Endometrium (tissue), 2 donors: ENCODE data around the gene LRRC41.
"Not testable (repeated sequence)": the region's sequence is repeated elsewhere in the genome, so short reads cannot be mapped to it uniquely, and the experiment has no call there.

ENCODE experiments used
- FAIRE-seq: peaks from 2 replicates; lab custom pipeline; 2012; peaks lifted over from hg19 to GRCh38; lab: Jason Lieb, UNC
- donor health status: control.
- donor health status: control.

The LRRC41 gene, protein sequence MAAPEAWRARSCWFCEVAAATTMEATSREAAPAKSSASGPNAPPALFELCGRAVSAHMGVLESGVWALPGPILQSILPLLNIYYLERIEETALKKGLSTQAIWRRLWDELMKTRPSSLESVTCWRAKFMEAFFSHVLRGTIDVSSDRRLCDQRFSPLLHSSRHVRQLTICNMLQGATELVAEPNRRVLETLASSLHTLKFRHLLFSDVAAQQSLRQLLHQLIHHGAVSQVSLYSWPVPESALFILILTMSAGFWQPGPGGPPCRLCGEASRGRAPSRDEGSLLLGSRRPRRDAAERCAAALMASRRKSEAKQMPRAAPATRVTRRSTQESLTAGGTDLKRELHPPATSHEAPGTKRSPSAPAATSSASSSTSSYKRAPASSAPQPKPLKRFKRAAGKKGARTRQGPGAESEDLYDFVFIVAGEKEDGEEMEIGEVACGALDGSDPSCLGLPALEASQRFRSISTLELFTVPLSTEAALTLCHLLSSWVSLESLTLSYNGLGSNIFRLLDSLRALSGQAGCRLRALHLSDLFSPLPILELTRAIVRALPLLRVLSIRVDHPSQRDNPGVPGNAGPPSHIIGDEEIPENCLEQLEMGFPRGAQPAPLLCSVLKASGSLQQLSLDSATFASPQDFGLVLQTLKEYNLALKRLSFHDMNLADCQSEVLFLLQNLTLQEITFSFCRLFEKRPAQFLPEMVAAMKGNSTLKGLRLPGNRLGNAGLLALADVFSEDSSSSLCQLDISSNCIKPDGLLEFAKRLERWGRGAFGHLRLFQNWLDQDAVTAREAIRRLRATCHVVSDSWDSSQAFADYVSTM

DNA sequence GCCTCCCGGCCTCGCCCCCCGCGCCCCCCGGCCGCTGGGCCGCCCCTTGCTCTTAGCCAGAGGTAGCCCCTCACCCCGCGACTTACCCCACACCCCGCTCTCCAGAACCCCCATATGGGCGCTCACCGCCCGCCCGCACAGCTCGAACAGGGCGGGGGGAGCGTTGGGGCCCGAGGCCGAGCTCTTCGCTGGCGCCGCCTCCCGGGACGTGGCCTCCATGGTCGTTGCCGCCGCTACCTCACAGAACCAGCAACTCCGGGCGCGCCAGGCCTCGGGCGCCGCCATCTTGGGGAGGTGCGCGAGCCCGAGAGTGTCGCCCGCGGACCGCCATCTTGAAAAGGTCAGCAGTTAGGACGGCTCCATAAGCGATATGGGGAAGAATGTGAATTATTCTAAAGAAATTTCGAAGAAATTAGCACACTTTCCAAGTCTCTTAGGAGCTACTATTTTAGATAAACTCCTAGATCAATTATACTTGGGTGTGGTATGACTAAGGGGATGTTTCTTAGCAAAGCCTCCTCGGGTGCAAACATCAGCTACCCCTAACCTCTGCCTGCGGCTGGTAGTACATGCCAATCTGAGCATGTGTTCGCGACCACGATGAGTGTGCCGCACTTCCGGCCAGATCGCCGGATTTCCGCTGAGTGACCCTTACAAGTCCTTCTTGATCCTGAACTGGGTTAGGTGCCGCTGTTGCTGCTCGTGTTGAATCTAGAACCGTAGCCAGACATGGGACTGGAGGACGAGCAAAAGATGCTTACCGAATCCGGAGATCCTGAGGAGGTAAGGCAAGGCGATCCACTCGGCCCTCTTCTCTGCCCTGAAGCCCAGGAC lies at the start of gene LRRC41, which contains the start of gene UQCRH:
TSS of gene LRRC41 (minus strand) at position 579 of the 834 bp plus-strand sequence. CDS start at position 285, 294 bp downstream.
TSS of gene UQCRH (plus strand) at position 661 of the 834 bp plus-strand sequence. CDS start at position 730, 69 bp downstream.
- peak; percentile 53 for FAIRE-seq

DNA sequence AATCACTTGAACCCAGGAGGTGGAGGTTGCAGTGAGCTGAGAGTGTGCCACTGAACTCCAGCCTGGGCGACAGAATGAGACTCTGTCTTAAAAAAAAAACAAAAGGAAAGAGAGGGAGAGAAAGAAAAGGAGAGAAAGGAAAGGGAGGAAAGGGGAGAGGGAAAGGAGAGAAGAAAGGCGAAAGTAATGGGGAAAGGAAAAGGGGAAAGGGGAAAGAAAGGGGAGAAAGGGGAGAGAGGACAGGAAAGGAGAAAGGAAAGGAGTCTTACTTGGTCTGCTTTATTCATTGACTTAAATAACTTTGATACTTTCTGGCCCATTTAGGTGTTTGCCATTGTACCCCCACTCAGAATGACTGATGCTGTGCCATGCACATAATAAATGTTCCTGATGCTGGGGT lies 48.9 kb upstream of the LRRC41 start:
- no peak for FAIRE-seq

DNA sequence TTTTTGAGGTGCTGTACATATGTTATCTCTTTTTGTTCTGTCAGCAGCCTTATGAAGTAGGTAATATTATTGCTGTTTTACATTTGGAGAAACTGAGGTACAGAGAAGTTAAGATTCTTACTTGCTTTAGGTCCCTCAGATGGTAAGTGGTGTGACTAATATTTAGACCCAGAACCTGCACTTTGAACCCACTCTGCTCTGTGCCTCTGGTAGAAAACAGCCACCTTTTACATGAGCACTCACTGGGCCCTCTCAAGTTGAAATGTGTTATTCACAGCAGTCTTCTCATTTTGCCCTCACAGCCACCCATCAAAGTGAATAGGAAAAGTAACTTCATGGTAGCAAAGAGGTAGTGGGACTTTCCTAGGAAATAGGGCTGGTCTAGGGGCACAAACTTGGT lies 41.9 kb upstream of the LRRC41 start:
- FAIRE-seq, result no peak

DNA sequence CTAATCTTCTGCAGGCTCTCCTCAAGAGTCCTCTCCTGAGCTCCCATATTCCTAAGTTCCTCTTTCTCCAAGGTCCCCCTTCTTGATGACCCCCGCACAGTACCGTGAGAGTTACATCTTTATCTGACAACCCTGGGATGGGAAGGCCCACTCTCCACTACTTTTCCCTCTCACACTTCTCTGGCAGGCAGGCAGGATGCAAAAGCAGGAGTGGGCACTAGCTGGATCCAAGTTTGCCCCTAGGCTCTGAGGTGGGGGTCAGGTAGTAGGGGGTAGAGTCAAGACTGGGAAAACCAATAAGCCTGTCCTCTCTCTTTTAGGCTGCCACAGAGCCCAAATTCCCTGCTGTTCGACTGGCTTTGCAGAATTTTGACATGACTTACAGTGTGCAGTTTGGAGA lies 41.1 kb upstream of the LRRC41 start:
- FAIRE-seq, result no peak

DNA sequence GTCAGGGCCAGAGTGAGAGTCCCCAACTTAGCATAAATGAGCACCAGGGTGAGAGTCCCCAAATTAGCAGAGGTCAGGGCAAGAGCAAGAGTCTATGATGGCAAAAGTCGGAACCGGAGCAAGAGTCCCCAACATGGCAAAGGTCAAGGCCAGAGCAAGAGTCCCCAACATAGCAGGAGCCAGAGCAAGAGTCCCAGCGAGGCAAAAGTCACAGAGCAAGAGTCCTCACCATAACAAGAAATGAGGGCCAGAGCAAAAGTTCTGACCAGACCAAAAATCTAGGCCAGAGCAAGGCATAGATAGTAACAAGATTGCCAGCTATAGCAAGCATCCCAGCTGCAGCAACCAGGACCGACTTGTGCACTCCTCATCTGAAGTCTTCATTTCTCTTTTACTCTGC lies 40.3 kb upstream of the LRRC41 start:
- no peak for FAIRE-seq

DNA sequence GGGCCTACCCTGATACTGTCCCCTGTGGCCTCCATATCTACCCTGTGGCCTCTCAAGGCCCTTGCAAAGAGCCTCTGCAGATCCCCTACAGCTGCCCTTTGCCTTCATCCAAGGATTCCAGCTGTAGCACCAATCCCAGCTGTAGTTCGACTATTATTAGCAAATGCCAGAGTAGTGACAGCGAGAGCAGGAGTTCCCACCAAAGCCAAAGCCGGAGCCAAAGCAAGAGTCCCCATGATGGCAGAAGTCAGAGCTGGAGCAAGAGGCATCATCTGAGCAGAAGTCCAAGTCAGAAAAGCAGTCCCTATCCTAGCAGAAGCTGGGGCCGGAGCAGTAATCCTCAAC lies 39.9 kb upstream of the LRRC41 start:
- no peak for FAIRE-seq

DNA sequence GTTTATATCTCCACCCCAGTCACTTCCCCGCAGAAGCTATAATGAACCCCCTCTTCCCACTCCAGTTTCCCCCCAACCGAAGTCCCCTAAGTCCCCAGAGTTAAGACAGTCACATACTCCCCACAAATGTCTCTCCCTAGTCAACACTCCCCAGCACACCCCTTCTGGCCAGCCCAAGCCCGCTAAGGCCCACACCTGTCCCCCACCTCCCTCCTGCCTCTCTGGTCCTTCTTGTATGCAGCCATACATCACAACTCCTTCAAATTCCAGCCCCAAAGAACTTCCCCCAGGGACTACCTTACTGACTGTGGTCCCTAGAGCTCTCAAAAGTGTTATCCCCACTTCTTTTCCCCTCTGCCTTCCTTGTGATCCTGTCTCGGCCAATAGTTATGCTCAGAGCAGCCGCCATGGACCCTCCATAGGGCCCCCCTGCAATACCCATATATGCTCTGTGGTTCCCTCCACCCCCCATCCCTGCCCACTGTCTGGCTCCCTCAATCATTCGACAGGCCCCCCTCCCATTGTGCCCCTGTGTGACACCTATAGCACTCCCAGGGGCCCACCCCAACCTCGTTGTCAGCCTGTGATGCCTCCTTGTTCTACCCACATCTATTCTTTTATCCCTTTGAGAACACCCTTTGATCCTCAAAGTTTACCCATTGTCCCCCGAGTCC lies 39.4 kb upstream of the LRRC41 start:
- FAIRE-seq, result no peak

DNA sequence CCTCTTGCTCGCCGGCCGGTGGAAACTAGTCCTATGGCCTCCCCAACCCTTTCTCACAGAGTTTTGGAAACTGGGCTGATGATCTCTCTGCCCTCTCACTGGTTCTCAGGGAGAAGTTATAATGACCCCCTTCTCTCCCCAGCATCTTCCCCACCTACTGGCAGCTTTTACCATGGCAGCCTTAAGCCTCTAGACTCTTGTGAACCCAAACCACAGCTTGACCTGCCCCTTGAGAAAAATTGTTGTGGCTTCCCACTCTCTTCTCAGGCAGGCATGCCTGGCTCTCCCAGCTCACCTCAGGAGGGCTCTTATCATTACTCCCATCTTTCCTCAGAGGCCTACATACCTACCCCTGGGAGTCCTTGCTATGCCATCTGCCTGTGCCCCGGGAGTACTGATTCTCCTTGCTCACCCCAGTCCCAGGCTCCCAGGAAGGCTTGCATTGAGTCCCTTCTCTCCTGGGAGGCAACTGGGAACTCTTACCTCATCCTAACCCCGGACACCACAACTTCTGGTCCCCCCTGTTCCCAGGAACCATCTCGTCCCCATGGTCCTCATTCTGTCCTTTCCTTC lies 38.8 kb upstream of the LRRC41 start:
- FAIRE-seq, result no peak

DNA sequence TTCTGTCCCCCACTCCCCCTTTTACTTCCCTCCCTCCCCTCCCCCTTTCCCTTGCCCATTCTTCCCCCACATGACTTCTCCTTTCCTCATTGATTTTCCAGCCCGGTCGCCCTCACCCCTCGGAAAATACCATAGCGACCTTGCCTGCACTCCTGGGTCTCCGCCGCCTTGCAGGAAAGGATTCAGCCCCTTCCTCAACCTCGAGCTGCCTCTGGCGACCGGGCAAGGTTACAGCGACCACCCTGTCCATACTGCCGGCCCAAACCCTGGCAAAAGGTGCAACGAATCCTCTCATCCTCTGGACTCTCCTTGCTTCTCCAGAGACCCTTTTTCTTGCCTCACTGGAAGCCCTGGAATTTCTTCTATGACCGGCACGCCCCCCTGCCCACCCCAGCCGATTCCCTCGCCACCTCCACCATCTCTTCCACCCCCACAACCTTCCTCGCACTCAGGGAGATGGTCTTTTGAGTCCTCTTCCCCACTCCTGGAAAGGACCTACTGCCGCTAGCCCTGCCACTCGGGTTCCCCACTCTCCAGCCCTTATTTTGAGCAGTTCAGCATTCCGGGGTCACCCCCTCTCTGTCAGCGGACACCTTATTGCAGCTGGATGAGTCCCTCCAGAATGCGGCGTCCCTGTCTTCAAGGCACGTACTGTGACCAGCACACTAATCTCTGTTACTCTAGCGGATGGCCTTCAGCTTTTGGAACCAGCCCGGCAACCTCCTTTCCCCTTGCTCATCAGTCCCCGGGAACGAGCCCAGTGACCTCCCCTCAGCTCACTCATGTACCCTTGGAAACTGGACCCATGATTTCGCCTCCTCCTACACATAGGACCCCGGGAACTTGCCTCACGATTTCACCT lies 38.0 kb upstream of the LRRC41 start:
- FAIRE-seq, result no peak

DNA sequence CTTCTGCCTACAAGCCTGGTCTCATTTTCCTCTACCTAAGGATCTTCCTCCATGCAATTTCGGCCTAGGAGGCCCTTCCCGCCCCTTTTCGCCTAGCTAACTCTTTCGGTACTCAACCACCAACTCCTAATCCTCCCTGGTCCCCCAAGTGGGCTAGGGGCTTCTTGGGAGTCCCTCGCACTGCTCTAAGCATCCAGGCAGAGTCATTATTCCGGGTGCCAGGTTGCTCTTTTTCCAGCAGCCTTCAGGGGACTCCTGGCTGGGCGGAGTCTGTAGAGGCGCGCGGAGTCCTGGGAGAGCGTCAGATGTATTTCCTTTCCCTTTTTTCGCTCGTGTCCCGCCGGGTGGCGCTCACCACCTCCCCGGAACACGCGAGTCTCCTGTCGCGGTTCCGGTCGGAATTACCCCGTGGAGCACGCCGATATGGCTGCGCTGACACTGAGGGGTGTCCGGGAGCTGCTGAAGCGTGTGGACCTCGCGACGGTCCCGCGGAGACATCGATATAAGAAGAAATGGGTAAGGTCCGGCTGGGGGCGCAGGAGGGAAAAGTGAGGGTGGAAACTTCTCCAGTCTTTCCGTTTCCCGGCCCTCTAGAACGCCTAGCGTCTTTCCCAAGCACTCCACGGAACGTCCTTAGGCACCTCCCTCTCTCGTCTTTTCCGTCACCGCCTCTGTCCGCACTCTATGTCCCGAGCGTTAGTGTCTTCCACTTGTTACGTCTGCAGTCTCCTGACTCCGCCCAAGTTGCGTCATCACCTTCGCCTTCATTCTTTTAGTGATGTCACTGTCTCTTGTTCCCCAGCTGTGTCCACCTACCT lies 37.2 kb upstream of the LRRC41 start, which contains the start of gene NSUN4:
TSS of gene NSUN4 (plus strand) at position 404 of the 818 bp plus-strand sequence. CDS start at position 424, 20 bp downstream.
- FAIRE-seq, result peak; percentile 45

DNA sequence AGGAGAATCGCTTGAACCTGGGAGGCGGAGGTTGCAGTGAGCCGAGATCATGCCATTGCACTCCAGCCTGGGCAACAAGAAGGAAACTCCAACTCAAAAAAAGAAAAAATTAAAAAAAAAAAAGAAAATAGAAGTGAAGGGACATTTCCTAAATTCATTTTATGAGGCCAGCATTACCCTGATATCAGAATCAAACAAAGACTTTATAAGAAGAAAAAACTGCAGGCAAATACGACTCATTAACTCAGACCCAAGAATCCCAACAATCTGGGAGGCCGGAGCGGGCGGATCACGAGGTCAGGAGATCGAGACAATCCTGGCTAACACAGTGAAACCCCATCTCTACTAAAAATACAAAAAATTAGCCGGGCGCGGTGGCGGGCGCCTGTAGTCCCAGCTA lies 34.0 kb upstream of the LRRC41 start:
- FAIRE-seq, result not testable (repeated sequence)

DNA sequence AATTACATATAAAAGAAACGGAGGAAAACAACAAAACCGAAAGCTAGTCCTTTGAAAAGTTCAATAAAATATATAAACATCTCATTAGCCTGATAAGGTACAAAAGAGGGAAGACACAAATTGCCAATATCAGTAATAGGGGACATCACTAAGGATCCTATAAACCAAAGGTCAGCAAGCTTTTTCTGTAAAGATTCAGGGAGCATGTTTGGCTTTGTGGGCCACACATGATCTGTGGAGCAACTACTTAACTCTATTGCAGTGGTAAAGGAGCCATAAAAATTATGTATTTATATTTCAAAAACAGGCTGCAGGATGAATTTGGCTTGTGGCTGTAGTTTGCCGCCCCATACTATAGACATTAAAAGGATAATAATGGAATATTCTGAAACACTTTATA lies 31.7 kb upstream of the LRRC41 start:
- FAIRE-seq, result no peak

DNA sequence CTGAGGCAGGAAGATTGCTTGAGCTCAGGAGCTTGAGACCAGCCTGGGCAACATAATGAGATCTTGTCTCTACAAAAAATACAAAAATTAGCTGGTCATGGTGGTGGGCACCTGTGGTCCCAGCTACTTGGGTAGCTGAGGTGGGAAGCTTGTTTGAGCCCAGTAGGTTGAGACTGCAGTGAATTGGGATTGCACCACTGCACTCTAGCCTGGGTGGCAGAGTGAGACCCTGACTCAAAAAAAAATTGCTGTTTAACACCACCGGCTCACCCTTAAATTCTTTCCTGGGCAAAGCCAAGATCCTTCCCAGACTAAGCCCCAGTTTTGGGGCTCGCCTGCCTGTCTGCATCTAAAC lies 30.6 kb upstream of the LRRC41 start:
- no peak for FAIRE-seq

DNA sequence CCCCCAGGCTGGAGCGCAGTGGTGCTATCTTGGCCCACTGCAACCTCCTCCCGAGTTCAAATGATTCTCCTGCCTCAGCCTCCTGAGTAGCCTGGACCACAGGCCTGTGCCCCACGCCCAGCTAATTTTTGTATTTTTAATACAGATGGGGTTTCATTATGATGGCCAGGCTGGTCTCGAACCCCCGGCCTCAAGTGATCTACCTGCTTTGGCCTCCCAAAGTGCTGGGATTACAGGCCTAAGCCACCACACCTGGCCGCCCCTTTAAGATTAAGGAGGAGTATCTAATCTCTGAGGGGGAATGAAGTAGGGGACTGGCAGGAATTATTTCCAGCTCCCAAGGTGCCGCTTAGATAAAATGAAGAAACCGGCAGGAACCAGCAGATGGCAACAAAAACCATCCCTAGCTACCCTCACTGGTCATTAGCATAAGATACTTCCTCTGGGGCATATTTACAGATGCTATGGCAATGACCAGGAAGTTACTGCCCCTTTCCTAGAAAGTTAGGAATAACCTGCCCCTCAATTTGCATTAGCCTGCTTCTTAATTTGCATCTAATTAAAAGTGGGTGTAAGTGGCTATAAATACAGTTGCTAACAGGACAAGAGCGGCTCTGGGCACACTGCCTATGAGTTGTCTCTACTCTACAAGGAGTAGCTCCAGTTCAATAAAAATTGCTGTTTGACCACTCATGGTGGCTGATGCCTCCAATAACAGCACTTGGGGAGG lies 30.0 kb upstream of the LRRC41 start:
- FAIRE-seq, result no peak

DNA sequence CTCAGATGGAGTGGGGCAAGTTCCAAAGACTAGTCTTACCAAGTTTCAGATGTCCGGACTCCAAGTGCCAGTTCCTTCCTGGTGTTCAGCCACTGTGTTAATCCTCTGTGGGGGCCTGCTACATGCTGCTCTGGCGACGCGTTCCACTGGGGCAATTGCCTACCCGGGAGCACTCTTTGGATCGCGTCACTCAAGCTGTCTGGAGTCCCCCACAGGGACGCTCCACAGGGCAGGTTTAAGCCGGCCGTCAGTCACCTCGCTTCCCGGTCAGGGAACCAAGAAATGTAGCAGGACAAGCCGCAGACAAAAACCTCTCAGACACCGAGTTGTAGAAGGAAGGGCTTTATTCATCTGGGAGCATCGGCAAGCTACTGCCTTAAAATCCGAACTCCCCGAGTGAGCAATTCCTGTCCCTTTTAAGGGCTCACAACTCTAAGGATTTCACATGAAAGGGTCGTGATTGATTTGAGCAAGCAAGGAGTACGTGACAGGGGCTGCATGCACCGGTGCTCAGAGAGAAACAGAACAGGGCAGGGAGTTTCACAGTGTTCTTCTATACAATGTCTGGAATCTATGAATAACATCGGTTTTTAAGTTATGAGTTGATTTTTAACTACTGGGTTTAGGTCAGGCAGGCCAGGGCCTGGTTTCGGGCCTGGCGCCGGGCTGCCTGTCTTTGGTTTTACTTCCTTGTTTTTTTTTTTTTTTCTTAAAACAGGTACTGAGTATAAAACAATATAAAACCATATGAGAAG lies 28.5 kb upstream of the LRRC41 start:
- not testable (repeated sequence) for FAIRE-seq

DNA sequence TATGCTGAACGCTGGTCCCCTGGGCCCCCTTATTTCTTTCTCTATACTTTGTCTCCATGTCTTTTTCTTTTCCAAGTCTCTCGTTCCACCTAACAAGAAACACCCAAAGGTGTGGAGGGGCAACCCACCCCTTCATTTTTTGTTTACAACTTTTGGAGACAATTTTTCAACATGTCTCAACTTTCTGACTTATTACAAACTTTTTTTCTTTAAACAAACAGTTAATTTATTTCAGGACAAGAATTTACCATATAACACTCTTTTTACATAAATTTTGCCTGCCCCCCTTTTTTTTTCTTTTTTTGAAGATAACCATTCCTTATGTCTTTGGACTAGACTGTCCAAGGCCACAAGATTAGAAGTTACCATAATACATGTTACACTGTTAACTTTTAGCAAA lies 27.0 kb upstream of the LRRC41 start:
- FAIRE-seq, result not testable (repeated sequence)

DNA sequence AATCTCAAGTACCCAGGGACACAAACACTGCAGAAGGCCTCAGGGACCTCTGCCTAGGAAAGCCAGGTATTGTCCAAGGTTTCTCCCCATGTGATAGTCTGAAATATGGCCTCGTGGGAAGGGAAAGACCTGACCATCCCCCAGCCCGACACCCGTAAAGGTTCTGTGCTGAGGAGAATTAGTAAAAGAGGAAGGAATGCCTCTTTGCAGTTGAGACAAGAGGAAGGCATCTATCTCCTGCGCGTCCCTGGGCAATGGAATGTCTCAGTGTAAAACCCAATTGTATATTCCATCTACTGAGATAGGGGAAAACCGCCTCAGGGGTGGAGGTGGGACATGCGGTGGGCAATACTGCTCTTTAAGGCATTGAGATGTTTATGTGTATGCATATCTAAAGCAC lies 26.4 kb upstream of the LRRC41 start:
- not testable (repeated sequence) for FAIRE-seq

DNA sequence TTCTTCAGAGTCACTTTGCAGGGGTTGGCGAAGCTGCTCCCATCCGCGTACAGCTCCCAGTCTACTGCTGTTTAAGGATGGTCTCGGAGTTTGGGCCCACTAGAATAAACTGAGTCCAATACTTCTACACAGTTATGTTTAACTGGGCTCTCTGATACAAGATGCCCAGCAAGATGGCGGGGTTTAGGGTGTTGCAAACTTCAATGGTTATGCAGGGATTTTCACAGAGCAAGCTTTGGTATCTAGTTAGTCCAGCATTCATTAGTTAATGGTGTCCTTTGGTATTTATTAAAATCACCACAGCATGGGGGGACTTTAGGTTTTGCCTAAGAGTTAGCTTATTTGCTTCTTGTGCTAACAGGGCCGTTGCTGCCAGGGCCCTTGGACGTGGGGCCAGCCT lies 24.8 kb upstream of the LRRC41 start:
- not testable (repeated sequence) for FAIRE-seq
